22Rv1 (cell line): ENCODE measurements around the gene GRB7.

ENCODE experiments used
- CTCF ChIP-seq: fragments of 450-650 bp; IDR thresholded peaks from 2 replicates; pipeline ENCODE4 v1.5.1; 2017; ENCODE audit warnings: mild to moderate bottlenecking
- ZFX ChIP-seq: fragments of 450-650 bp; IDR thresholded peaks from 2 replicates; pipeline ENCODE4 v1.6.1; 2017; ENCODE audit warnings: antibody characterized with exemption, borderline replicate concordance

DNA sequence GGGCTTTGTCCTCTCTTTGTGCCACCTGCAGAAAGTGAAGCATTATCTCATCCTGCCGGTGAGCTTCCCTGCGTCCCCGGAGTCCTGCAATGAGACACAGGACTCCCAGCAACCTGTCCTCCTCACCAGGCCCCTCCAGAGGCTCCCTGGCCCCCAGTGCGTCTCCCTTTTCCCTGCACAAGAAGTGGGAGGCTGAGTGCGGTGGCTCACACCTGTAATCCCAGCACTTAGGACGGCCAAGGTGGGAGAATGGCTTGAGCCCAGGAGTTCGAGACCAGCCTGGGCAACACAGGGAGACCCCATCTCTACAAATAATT lies 8.4 kb downstream of the GRB7 start:
- TF ChIP-seq CTCF (no peak), ZFX (no peak)
